ENCODE measurements around the gene SAMHD1. TPM values are rescaled to one million over a fixed set of nuclear protein-coding genes. Genes with fewer than 3 reads are reported as not detected.
A peak's percentile ranks its signal among the peaks of the same experiment; 100 is the strongest.
"Not testable (repeated sequence)": the region's sequence is repeated elsewhere in the genome, so short reads cannot be mapped to it uniquely, and the experiment has no call there.

Gene SAMHD1
- total RNA-seq, 1 donor from 2014 or later: 57.0 TPM

GRCh38 chr20:36916199-36916598 is 35.3 kb downstream of the SAMHD1 start:
- DNase-seq: no peak

GRCh38 chr20:36908603-36909002 is 42.9 kb downstream of the SAMHD1 start:
- DNase-seq: peak; percentile 13

GRCh38 chr20:36906086-36906485 is 45.4 kb downstream of the SAMHD1 start:
- DNase-seq: not testable (repeated sequence)

GRCh38 chr20:36905566-36905965 is 45.9 kb downstream of the SAMHD1 start:
- not testable (repeated sequence) for DNase-seq

- DNase-seq: no peak
Measured at GRCh38 chr20:36904690-36905089, 46.8 kb downstream of the SAMHD1 start.

GRCh38 chr20:36895036-36895435 is 56.5 kb downstream of the SAMHD1 start:
- no peak for DNase-seq

GRCh38 chr20:36893801-36894200 is 57.7 kb downstream of the SAMHD1 start:
- no peak for DNase-seq

- no peak for DNase-seq
Measured at GRCh38 chr20:36891211-36891610, 60.3 kb downstream of the SAMHD1 start.

GRCh38 chr20:36890586-36890985 is 60.9 kb downstream of the SAMHD1 start:
- DNase-seq: no peak

- no peak for DNase-seq
Measured at GRCh38 chr20:36888880-36889516, 62.5 kb downstream of the SAMHD1 start.

- DNase-seq: no peak
Measured at GRCh38 chr20:36887752-36888090, 63.8 kb downstream of the SAMHD1 start.

- peak; percentile 94 for DNase-seq
Measured at GRCh38 chr20:36886859-36887751, 64.4 kb downstream of the SAMHD1 start.

- DNase-seq: no peak
Measured at GRCh38 chr20:36885356-36885755, 66.2 kb downstream of the SAMHD1 start.

- no peak for DNase-seq
Measured at GRCh38 chr20:36883977-36884535, 67.5 kb downstream of the SAMHD1 start.

- DNase-seq: no peak
Measured at GRCh38 chr20:36881888-36882287, 69.6 kb downstream of the SAMHD1 start.

- no peak for DNase-seq
Measured at GRCh38 chr20:36881331-36881730, 70.2 kb downstream of the SAMHD1 start.

GRCh38 chr20:36880741-36881250 is 70.7 kb downstream of the SAMHD1 start:
- DNase-seq: no peak

- no peak for DNase-seq
Measured at GRCh38 chr20:36878941-36879340, 72.6 kb downstream of the SAMHD1 start.

- no peak for DNase-seq
Measured at GRCh38 chr20:36876473-36876833, 75.1 kb downstream of the SAMHD1 start.

GRCh38 chr20:36875702-36876472 is 75.6 kb downstream of the SAMHD1 start, which contains the start of gene TLDC2:
Gene TLDC2 (plus strand): TSS chr20:36876138. CDS start chr20:36876175, 37 bp downstream.
- no peak for DNase-seq

GRCh38 chr20:36875093-36875492 is 76.4 kb downstream of the SAMHD1 start:
- not testable (repeated sequence) for DNase-seq

- DNase-seq: no peak
Measured at GRCh38 chr20:36873498-36874189, 77.9 kb downstream of the SAMHD1 start.
